PC-3 (cell line): ENCODE data around the gene DOC2B.

Experiments used
- EZH2 ChIP-seq: fragments of 300-600 bp; sonication (generic); IDR thresholded peaks from one replicate; pipeline ENCODE4 v1.6.1; 2017; ENCODE audit warnings: antibody characterized with exemption, mild to moderate bottlenecking, low read length; ENCODE audit not compliant: unreplicated experiment
- TF ChIP-seq, protein P1 (sequence below): fragments of 300-600 bp; sonication (generic); conservative IDR thresholded peaks from 2 replicates; pipeline ENCODE4 v1.5.1; 2017; ENCODE audit warnings: antibody characterized with exemption, low read depth, mild to moderate bottlenecking, low read length

DNA sequence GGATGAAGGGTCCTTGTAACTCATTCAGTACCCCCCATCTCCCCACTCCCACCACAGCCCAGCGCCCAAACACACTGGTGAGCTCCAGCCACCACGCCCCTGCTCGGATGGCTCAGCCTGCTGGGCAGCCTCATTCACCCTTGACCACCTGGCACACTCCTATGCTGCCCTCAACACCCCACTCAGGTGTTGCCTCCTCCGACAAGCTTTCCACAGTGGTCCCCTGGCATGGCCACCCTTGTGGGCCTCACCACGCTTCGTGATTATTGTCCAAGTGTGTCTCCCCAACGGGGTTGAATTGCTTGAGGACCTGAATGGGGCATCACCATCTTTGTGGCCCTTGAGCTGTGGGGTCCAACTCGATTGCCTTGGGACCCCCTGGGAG lies 12.0 kb upstream of the DOC2B start:
- TF ChIP-seq, protein P1, sequence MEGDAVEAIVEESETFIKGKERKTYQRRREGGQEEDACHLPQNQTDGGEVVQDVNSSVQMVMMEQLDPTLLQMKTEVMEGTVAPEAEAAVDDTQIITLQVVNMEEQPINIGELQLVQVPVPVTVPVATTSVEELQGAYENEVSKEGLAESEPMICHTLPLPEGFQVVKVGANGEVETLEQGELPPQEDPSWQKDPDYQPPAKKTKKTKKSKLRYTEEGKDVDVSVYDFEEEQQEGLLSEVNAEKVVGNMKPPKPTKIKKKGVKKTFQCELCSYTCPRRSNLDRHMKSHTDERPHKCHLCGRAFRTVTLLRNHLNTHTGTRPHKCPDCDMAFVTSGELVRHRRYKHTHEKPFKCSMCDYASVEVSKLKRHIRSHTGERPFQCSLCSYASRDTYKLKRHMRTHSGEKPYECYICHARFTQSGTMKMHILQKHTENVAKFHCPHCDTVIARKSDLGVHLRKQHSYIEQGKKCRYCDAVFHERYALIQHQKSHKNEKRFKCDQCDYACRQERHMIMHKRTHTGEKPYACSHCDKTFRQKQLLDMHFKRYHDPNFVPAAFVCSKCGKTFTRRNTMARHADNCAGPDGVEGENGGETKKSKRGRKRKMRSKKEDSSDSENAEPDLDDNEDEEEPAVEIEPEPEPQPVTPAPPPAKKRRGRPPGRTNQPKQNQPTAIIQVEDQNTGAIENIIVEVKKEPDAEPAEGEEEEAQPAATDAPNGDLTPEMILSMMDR, result no peak
- no peak for TF ChIP-seq EZH2
